Pancreas (tissue), 10 donors: ENCODE measurements around the gene FAM76B. TPM values are rescaled to one million over a fixed set of nuclear protein-coding genes. Genes with fewer than 3 reads are reported as not detected.

ENCODE experiments used
- ATAC-seq, 4 donors: fragments of 200-7000 bp; cut with Tn5 transposase; one replicate each; pipeline versions ENCODE4 v1.8.0 to v1.9.1; 2020; ENCODE audit warnings: mild to moderate bottlenecking in 4 of 4, moderate library complexity in 4 of 4
- DNase-seq, 6 donors: peaks; one replicate each; pipeline ENCODE4 v3.0.0-alpha.2; 2020
- FAIRE-seq: peaks from 2 replicates; lab custom pipeline; 2012; peaks lifted over from hg19 to GRCh38; lab: Jason Lieb, UNC
- H3K27ac ChIP-seq, 4 donors: fragments of 200-600 bp; sonication (generic); 1 replicate in 3 of 4; 2 replicates in 1 of 4; pipeline versions ENCODE4 v1.5.0 to v1.8.0; 2020
- H3K27me3 ChIP-seq, 4 donors: fragments of 200-600 bp; one replicate each; pipeline ENCODE4 v1.8.0; 2021
- H3K36me3 ChIP-seq, 3 donors: fragments of 200-600 bp; sonication (generic) in 1 of 3; one replicate each; pipeline versions ENCODE4 v1.5.0 to v1.8.0; 2020 to 2021
- H3K4me1 ChIP-seq, 3 donors: fragments of 200-600 bp; one replicate each; pipeline ENCODE4 v1.8.0; 2021
- H3K4me3 ChIP-seq, 4 donors: fragments of 200-600 bp; sonication (generic) in 2 of 4; one replicate each; pipeline versions ENCODE4 v1.5.0 to v1.8.0; 2020 to 2021
- H3K9me3 ChIP-seq, 4 donors: fragments of 200-600 bp; one replicate each; pipeline ENCODE4 v1.8.0; 2021
- CTCF ChIP-seq, 4 donors: fragments of 200-600 bp; sonication (generic) in 3 of 4; IDR thresholded peaks; one replicate each; pipeline versions ENCODE4 v1.5.0 to v1.8.0; 2021; ENCODE audit warnings: antibody characterized with exemption in 4 of 4
- WGBS, 2 donors: extraction: QIAGEN DNeasy Blood & Tissue Kit; methylation state at CpG; one replicate each; pipeline ENCODE4 v1.1.7; 2013; 5-methylcytosine and 5-hydroxymethylcytosine counted together
- intact Hi-C, 3 donors: fragments of 100-400 bp; cut with DNase I; formaldehyde crosslinking; loops; one replicate each; pipeline versions ENCODE4 v1.11.1 to v1.14.2; 2022
- polyA plus RNA-seq, 2 donors: library from polyadenylated mRNA; stranded (reverse); fragments of 200-250 nt; gene quantifications; one replicate each; pipeline ENCODE4 v1.2.3, GENCODE V29; 2013
- total RNA-seq, 6 donors: library from RNA; stranded (reverse); fragmentation: NEBNext Ultra II Directional in 4 of 6; extraction: Animal tissue kit (Norgen Biotek cat#: 25700) in 4 of 6; gene quantifications; one replicate each; pipeline versions ENCODE4 v1.2.1 to v1.2.4, GENCODE V29; 2021 to 2023
- donor health status: healthy with polysubstance abuse.
- donor health status: DM: no; HTN: no; CAD: no; lungs with moderate emphysema.
- donor health status: DM: no; HTN: no; CAD: no.
- donor health status: control.
- donor health status: control.
- donor health status: Bipolar disorder and iron deficiency.
- donor health status: DM: yes; HTN: yes; CAD: no.
- donor health status: DM: no; HTN: no; CAD: no.
- donor health status: DM: no; HTN: no; CAD: no.
- donor health status: DM: yes; HTN: yes; CAD: no.

The FAM76B gene
- total RNA-seq, result 10 to 100 TPM in 3 of 6 donors, 1 to 10 TPM in 3; 7.1 to 13.9 (median 9.3) TPM
- 10 to 100 TPM in 1 of 2 donors, 1 to 10 TPM in 1; 7.5 to 16.7 TPM for polyA plus RNA-seq

DNA sequence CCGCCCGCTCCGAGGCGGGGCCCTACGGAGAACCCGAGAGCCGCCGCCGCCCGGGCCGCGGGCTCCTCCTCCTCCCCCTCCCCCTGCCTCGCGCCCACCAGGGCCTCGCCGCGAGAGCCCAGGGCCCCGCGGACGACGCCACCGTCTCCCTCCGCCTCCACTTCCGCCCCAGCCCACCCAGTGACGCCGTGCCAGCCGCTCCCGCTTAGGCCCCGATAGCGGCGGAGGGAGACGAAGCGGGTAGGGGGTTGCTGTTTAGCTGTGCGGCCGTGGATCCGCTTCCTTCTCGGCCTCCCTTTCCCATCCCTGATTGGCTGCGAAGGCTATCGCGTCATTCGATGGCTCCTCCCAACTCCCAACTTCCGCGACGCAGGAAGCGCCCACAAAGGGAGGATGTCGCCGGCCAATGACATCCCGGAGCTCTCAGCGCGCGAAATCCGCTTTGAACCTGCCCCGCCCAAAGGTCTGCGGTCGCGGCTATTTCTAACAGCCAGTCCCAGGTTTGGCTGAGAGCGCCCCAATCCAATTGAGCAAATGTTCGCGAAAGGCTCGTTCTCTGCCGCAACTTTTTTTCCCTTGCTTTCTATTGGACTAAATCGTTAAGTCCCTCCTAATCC, at the start of gene FAM76B:
FAM76B (minus strand) TSS at position 277 of the 617 bp plus-strand sequence. CDS start 304 bp downstream, outside the sequence.
- peak; percentile 86 for FAIRE-seq
- WGBS, 2 donors, result 1% methylated on average over 61 to 62 of the region's 62 CpGs
- no peak for TF ChIP-seq CTCF (IDR thresholded peaks at IDR 0.05)
- Histone ChIP-seq H3K27me3 (no peaks in the 10 kb centered on the region), H3K4me3 (peak within 1 kb of the TSS; percentile 81 to 94 (median 90)), H3K9me3 (no peaks in the 10 kb centered on the region), H3K27ac (peak within 1 kb of the TSS; percentile 98 to 100 (median 100)), H3K4me1 (peaks cover 0 to 24% (median 15%) of the 10 kb centered on the region in 3 donors), H3K36me3 (peaks cover 0 to 14% (median 8%) of the 10 kb centered on the region in 3 donors)
- ATAC-seq, result peak; percentile 88 to 94 (median 91)
- intact Hi-C loops, result no loop called here
- DNase-seq, result peak; percentile 91 to 97 (median 96)

DNA sequence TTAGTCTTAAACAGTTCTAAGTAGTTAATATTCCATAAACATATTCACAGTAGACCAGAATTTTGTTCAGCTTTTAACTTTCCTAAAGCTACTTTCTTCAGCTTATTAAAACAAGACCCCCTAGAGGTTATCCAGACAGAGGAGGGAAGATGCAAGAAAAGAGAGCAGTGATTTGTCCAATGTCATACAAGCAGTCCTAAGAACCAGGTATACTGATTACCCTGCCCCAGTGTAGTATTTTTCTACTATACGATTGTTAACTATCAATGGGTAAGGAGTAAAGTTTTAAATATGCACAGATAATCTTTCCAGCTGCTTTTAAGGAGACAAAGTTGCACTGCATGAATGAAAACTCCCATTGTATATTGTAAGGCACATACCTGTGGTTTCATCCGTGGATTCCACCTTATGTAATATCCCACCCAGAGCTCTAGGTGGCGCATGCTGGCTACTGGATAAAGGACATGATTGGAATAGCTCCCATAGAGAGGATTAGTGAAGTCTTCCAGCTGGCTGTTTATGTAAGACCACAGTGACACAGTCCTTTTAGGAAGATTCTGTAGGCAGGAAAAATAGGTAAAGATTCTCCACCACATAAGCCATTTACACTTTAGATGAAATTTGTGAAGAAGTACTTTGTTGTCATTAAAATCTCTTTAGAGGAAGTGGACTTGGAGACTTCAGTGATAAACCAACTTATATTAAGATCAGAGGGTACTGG, 46.3 kb upstream of the FAM76B start:
- FAIRE-seq, result peak; percentile 71
- no peak overlapping the region for H3K27ac ChIP-seq

DNA sequence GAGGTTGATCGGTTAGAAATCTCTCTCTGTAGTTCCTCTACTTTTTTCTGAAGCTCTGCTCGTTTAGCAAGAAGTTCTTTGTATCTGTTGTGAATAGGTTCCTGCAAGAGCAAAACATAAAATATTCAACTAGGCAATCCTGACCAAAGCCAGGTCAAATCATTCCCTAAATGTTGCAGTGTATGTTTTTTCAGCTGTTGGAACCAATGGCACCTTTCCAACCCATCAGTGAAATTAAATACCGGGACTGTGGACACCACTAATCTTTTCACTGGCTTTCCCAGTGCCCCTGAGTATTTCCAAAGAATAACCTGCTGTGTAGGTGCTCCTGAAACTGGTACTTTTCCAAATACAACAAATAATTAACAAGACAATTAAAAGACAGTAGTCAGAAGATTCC, 45.8 kb upstream of the FAM76B start:
- DNase-seq (no peak), FAIRE-seq (no peak), ATAC-seq (no peak)
- Histone ChIP-seq H3K27me3 (no peaks in the 10 kb centered on the region), H3K4me3 (no peak overlapping the region), H3K27ac (no peak overlapping the region), H3K36me3 (peaks cover 0 to 17% (median 6%) of the 10 kb centered on the region in 3 donors), H3K4me1 (no peaks in the 10 kb centered on the region), H3K9me3 (no peaks in the 10 kb centered on the region)
- TF ChIP-seq CTCF (IDR thresholded peaks at IDR 0.05), result no peak
- intact Hi-C loops, result no loop called here
- WGBS, 2 donors, result 43 to 60% methylated on average over 3 of the region's 3 CpGs

More for the DNA sequence above, 46.3 kb upstream of the FAM76B start:
- DNase-seq (peak in 4 of 6 donors; percentile 36 to 65 (median 38)), ATAC-seq (peak; percentile 85 to 98 (median 95))
- no peaks in the 10 kb centered on the region for H3K9me3 ChIP-seq
- no peaks in the 10 kb centered on the region for H3K4me1 ChIP-seq
- no peaks in the 10 kb centered on the region for H3K27me3 ChIP-seq
- peak; percentile 60 to 84 (median 72) for TF ChIP-seq CTCF (IDR thresholded peaks at IDR 0.05)
- peaks cover 0 to 17% (median 6%) of the 10 kb centered on the region in 3 donors for H3K36me3 ChIP-seq
- 6 to 11% methylated on average over 3 of the region's 3 CpGs for WGBS, 2 donors
- intact Hi-C loops, result no loop called here
- no peak overlapping the region for H3K4me3 ChIP-seq

DNA sequence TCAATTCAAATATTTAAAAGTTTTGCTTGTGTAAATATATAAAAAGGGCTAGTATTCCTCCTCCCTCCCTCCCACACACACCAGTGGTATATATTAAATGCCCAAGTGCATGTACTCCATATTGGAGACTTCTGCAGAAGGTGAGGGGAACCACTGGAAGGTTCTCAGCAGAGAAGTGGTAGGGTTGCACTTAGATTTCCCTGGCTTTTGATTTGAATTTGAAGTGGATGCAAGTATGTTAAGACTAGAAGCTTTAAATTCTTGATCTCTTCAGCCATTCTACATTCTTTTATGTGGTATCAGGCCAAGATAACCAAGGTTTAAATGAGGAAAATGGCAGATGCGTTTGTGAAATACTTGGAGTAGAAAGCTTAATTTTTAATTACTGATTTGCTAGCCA, 43.8 kb upstream of the FAM76B start:
- no peaks in the 10 kb centered on the region for H3K27me3 ChIP-seq
- H3K36me3 ChIP-seq, result peaks cover 0 to 35% (median 6%) of the 10 kb centered on the region in 3 donors
- no peak for TF ChIP-seq CTCF (IDR thresholded peaks at IDR 0.05)
- H3K4me1 ChIP-seq, result no peaks in the 10 kb centered on the region
- FAIRE-seq (no peak), DNase-seq (no peak), ATAC-seq (no peak)
- H3K4me3 ChIP-seq, result no peak overlapping the region
- 51 to 93% methylated on average over 1 of the region's 1 CpG for WGBS, 2 donors
- no peak overlapping the region for H3K27ac ChIP-seq
- H3K9me3 ChIP-seq, result no peaks in the 10 kb centered on the region
- intact Hi-C loops, result no loop called here
